H1 (cell line): ENCODE measurements around the gene MAP4K5. TPM values are rescaled to one million over a fixed set of nuclear protein-coding genes. Genes with fewer than 3 reads are reported as not detected.

Experiments used
- SRF ChIP-seq: IDR thresholded peaks from 2 replicates; pipeline ENCODE4 v1.6.1; 2011; ENCODE audit warnings: mild to moderate bottlenecking, low read depth, low read length, moderate library complexity
- polyA plus RNA-seq, 7 experiments: library from polyadenylated mRNA; depleted of rRNA in 3 of 7; stranded (reverse) in 5 of 7; unstranded in 2 of 7; fragments of >200 nt in 5 of 7; fragments of 200-250 nt in 2 of 7; gene quantifications; 1 replicate in 5 of 7; 2 replicates in 1 of 7; 4 replicates in 1 of 7; pipeline versions ENCODE4 v1.2.1 to v1.2.3, GENCODE V29; 2011 to 2013; ENCODE audit warnings: missing spikeins in 2 of 7, mixed read lengths in 2 of 7
- total RNA-seq: library from RNA; stranded (reverse); fragmentation: NEBNext Ultra II Directional; extraction: Animal tissue kit (Norgen Biotek cat#: 25700); gene quantifications from 2 replicates; pipeline ENCODE4 v1.2.1, GENCODE V29; 2021
- TF ChIP-seq, protein P1 (sequence below): fragments of 300-600 bp; sonication (generic); IDR thresholded peaks from 2 replicates; pipeline ENCODE4 v1.7.1; 2012; ENCODE audit warnings: low read length, moderate library complexity, mild to moderate bottlenecking, inconsistent platforms; ENCODE audit not compliant: insufficient replicate concordance

The MAP4K5 gene
- total and polyA plus RNA-seq, 2 of the 8 experiments (the other 6 are each of a cell fraction or from before 2014, with no cell fraction given), result 7.6 to 34.5 TPM

DNA sequence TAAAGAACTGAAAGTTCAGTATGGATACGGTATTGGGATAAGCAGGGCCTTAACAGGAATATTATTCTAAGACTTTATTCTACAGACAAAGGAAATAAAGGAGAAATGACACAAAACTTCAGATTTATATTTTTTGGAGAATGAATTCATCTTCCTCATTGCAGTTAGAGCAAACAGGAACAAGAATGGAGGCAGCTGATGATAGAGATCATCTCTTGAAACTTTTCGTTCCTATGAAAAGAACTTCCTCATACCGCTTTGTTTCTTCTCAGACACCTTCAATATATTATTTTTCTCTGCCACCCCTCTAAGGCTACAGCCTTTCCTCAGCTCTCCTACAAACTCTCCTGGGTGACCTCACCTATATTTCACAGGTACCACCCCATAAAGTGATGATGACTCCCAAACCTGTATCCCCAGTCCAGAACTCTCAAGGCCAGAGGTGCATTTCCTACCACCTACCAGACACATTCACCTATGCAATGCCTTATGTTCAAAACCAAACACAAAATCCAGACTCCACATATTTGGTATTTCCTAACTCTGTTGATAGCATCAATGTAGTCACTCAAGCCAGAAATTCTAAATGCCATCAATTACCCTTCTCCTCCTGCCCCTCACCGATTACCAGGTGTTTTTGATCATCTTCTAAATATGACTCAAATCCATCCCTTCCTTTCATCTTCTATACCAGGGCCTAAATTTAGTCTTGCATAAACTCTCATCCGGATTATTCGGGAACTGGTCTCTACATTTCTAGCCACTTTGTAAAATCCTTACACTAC, 7.4 kb downstream of the MAP4K5 start (continued):
- TF ChIP-seq, protein P1, sequence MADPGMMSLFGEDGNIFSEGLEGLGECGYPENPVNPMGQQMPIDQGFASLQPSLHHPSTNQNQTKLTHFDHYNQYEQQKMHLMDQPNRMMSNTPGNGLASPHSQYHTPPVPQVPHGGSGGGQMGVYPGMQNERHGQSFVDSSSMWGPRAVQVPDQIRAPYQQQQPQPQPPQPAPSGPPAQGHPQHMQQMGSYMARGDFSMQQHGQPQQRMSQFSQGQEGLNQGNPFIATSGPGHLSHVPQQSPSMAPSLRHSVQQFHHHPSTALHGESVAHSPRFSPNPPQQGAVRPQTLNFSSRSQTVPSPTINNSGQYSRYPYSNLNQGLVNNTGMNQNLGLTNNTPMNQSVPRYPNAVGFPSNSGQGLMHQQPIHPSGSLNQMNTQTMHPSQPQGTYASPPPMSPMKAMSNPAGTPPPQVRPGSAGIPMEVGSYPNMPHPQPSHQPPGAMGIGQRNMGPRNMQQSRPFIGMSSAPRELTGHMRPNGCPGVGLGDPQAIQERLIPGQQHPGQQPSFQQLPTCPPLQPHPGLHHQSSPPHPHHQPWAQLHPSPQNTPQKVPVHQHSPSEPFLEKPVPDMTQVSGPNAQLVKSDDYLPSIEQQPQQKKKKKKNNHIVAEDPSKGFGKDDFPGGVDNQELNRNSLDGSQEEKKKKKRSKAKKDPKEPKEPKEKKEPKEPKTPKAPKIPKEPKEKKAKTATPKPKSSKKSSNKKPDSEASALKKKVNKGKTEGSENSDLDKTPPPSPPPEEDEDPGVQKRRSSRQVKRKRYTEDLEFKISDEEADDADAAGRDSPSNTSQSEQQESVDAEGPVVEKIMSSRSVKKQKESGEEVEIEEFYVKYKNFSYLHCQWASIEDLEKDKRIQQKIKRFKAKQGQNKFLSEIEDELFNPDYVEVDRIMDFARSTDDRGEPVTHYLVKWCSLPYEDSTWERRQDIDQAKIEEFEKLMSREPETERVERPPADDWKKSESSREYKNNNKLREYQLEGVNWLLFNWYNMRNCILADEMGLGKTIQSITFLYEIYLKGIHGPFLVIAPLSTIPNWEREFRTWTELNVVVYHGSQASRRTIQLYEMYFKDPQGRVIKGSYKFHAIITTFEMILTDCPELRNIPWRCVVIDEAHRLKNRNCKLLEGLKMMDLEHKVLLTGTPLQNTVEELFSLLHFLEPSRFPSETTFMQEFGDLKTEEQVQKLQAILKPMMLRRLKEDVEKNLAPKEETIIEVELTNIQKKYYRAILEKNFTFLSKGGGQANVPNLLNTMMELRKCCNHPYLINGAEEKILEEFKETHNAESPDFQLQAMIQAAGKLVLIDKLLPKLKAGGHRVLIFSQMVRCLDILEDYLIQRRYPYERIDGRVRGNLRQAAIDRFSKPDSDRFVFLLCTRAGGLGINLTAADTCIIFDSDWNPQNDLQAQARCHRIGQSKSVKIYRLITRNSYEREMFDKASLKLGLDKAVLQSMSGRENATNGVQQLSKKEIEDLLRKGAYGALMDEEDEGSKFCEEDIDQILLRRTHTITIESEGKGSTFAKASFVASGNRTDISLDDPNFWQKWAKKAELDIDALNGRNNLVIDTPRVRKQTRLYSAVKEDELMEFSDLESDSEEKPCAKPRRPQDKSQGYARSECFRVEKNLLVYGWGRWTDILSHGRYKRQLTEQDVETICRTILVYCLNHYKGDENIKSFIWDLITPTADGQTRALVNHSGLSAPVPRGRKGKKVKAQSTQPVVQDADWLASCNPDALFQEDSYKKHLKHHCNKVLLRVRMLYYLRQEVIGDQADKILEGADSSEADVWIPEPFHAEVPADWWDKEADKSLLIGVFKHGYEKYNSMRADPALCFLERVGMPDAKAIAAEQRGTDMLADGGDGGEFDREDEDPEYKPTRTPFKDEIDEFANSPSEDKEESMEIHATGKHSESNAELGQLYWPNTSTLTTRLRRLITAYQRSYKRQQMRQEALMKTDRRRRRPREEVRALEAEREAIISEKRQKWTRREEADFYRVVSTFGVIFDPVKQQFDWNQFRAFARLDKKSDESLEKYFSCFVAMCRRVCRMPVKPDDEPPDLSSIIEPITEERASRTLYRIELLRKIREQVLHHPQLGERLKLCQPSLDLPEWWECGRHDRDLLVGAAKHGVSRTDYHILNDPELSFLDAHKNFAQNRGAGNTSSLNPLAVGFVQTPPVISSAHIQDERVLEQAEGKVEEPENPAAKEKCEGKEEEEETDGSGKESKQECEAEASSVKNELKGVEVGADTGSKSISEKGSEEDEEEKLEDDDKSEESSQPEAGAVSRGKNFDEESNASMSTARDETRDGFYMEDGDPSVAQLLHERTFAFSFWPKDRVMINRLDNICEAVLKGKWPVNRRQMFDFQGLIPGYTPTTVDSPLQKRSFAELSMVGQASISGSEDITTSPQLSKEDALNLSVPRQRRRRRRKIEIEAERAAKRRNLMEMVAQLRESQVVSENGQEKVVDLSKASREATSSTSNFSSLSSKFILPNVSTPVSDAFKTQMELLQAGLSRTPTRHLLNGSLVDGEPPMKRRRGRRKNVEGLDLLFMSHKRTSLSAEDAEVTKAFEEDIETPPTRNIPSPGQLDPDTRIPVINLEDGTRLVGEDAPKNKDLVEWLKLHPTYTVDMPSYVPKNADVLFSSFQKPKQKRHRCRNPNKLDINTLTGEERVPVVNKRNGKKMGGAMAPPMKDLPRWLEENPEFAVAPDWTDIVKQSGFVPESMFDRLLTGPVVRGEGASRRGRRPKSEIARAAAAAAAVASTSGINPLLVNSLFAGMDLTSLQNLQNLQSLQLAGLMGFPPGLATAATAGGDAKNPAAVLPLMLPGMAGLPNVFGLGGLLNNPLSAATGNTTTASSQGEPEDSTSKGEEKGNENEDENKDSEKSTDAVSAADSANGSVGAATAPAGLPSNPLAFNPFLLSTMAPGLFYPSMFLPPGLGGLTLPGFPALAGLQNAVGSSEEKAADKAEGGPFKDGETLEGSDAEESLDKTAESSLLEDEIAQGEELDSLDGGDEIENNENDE, result no peak
- no peak for TF ChIP-seq SRF
- TF ChIP-seq, all 59 proteins: peak for 0
